HEK293T (cell line): ENCODE measurements around the gene KCNK2.

Source experiments
- ARNT ChIP-seq: fragments of 450-650 bp; IDR thresholded peaks from 2 replicates; pipeline ENCODE4 v1.6.1; 2017; ENCODE audit warnings: mild to moderate bottlenecking
- BHLHE40 ChIP-seq: fragments of 450-650 bp; IDR thresholded peaks from 2 replicates; pipeline ENCODE4 v1.6.1; 2016; ENCODE audit warnings: mild to moderate bottlenecking, moderate library complexity, borderline replicate concordance
- CTBP1 ChIP-seq: fragments of 450-650 bp; IDR thresholded peaks from 2 replicates; pipeline ENCODE4 v1.6.1; 2016; ENCODE audit warnings: borderline replicate concordance
- ELF4 ChIP-seq: fragments of 450-650 bp; IDR thresholded peaks from 2 replicates; pipeline ENCODE4 v1.6.1; 2017; ENCODE audit warnings: antibody characterized with exemption
- FOXA1 ChIP-seq: fragments of 450-650 bp; IDR thresholded peaks from 2 replicates; pipeline ENCODE4 v1.6.1; 2016; ENCODE audit warnings: mild to moderate bottlenecking
- FOXK2 ChIP-seq: fragments of 450-650 bp; IDR thresholded peaks from 2 replicates; pipeline ENCODE4 v1.6.1; 2016; ENCODE audit warnings: mild to moderate bottlenecking
- HDGF ChIP-seq: fragments of 450-650 bp; IDR thresholded peaks from 2 replicates; pipeline ENCODE4 v1.6.1; 2017; ENCODE audit warnings: antibody characterized with exemption, borderline replicate concordance
- NFRKB ChIP-seq: fragments of 450-650 bp; IDR thresholded peaks from 2 replicates; pipeline ENCODE4 v1.6.1; 2016; ENCODE audit warnings: mild to moderate bottlenecking, moderate library complexity
- PKNOX1 ChIP-seq: fragments of 450-650 bp; IDR thresholded peaks from 2 replicates; pipeline ENCODE4 v1.6.1; 2016
- SP1 ChIP-seq: fragments of 450-650 bp; IDR thresholded peaks from 2 replicates; pipeline ENCODE4 v1.6.1; 2017
- SUZ12 ChIP-seq: fragments of 450-650 bp; IDR thresholded peaks from 2 replicates; pipeline ENCODE4 v1.6.1; 2016; ENCODE audit warnings: mild to moderate bottlenecking
- TARDBP ChIP-seq: fragments of 450-650 bp; IDR thresholded peaks from 2 replicates; pipeline ENCODE4 v1.6.1; 2016

GRCh38 chr1:215201283-215201682, 118.7 kb downstream of the KCNK2 start:
- TF ChIP-seq ARNT (no peak), FOXK2 (no peak), CTBP1 (no peak), SUZ12 (no peak), NFRKB (no peak), BHLHE40 (no peak), PKNOX1 (no peak), SP1 (no peak), FOXA1 (no peak), ELF4 (no peak), HDGF (no peak), TARDBP (no peak)
